HL-60 (cell line): ENCODE results near the gene MALRD1.

Source experiments
- DNase-seq, 2 experiments: peaks; one replicate each; pipeline ENCODE4 v3.0.0-alpha.2; 2010 to 2020; ENCODE audit warnings: low read depth in 1 of 2, low spot score in 1 of 2
- H3K27ac ChIP-seq: fragments of 250-450 bp; sonication (Bioruptor Pico); replicated peaks from 2 replicates; pipeline ENCODE4 v1.5.1; 2020; ENCODE audit warnings: mild to moderate bottlenecking, moderate library complexity
- H3K27me3 ChIP-seq: fragments of 250-450 bp; sonication (Bioruptor Pico); 2 replicates; pipeline ENCODE4 v1.5.1; 2021; ENCODE audit warnings: mild to moderate bottlenecking, moderate library complexity; ENCODE audit not compliant: insufficient read depth, poor library complexity, severe bottlenecking
- H3K4me3 ChIP-seq: replicated peaks from 2 replicates; pipeline ENCODE4 v1.5.1; 2011; ENCODE audit warnings: mild to moderate bottlenecking, control low read depth, low read length; ENCODE audit not compliant: insufficient read depth
- CTCF ChIP-seq: IDR thresholded peaks from one replicate; pipeline ENCODE4 v1.5.1; 2011; ENCODE audit warnings: low read length, control low read depth, inconsistent platforms; ENCODE audit not compliant: insufficient read depth
- GABPA ChIP-seq: IDR thresholded peaks from 2 replicates; pipeline ENCODE4 v1.6.1; 2012; ENCODE audit warnings: low read depth
- POLR2AphosphoS5 ChIP-seq: IDR thresholded peaks from 2 replicates; pipeline ENCODE4 v1.6.1; 2012; ENCODE audit warnings: low read depth
- REST ChIP-seq: IDR thresholded peaks from 2 replicates; pipeline ENCODE4 v1.6.1; 2012; ENCODE audit warnings: low read depth; ENCODE audit not compliant: insufficient replicate concordance
- SPI1 ChIP-seq: IDR thresholded peaks from 2 replicates; pipeline ENCODE4 v1.6.1; 2012; ENCODE audit warnings: low read depth, mild to moderate bottlenecking, borderline replicate concordance

MALRD1 gene

GRCh38 chr10:19333631-19334030, 285.0 kb downstream of the MALRD1 start:
- Histone ChIP-seq H3K27ac (no peak overlapping the region), H3K27me3 (no peaks in the 10 kb centered on the region), H3K4me3 (no peak overlapping the region)
- TF ChIP-seq GABPA = no peak
- no peak for TF ChIP-seq SPI1
- no peak for DNase-seq

GRCh38 chr10:19347621-19348020, 299.0 kb downstream of the MALRD1 start:
- Histone ChIP-seq H3K27ac (no peak overlapping the region), H3K4me3 (no peak overlapping the region), H3K27me3 (no peaks in the 10 kb centered on the region)
- TF ChIP-seq POLR2AphosphoS5 (no peak), GABPA (no peak), CTCF (no peak), REST (no peak), SPI1 (no peak)
- no peak for DNase-seq

GRCh38 chr10:19367176-19367575, 318.6 kb downstream of the MALRD1 start:
- DNase-seq = no peak
- no peaks in the 10 kb centered on the region for H3K27me3 ChIP-seq
- no peak overlapping the region for H3K27ac ChIP-seq
- H3K4me3 ChIP-seq = no peak overlapping the region
- TF ChIP-seq POLR2AphosphoS5 = no peak
- TF ChIP-seq CTCF = no peak
- TF ChIP-seq REST = no peak
- no peak for TF ChIP-seq GABPA
- no peak for TF ChIP-seq SPI1

- H3K4me3 ChIP-seq = no peak overlapping the region
- no peak for TF ChIP-seq SPI1
- TF ChIP-seq GABPA = no peak
- TF ChIP-seq POLR2AphosphoS5 = no peak
- TF ChIP-seq CTCF = no peak
- TF ChIP-seq REST = no peak
- H3K27ac ChIP-seq = no peak overlapping the region
- H3K27me3 ChIP-seq = no peaks in the 10 kb centered on the region
- DNase-seq = no peak
These were observed 325.4 kb downstream of the MALRD1 start for GRCh38 chr10:19373988-19374387.
